Prostate gland (tissue), 2 donors: ENCODE data around the gene ARL2.

ENCODE experiments used
- CTCF ChIP-seq, 4 experiments: fragments of 200-600 bp in 2 of 4; fragments of 450-650 bp in 2 of 4; sonication (generic) in 2 of 4; IDR thresholded peaks; 1 replicate in 3 of 4; 2 replicates in 1 of 4; pipeline ENCODE4 v1.5.1; 2016 to 2019; ENCODE audit warnings: antibody characterized with exemption in 4 of 4, mild to moderate bottlenecking in 2 of 4, moderate library complexity in 2 of 4
- POLR2A ChIP-seq: fragments of 450-650 bp; IDR thresholded peaks from one replicate; pipeline ENCODE4 v1.6.1; 2016; ENCODE audit warnings: antibody characterized with exemption, mild to moderate bottlenecking

GRCh38 chr11:65069217-65069616 is 55.3 kb downstream of the ARL2 start:
- TF ChIP-seq CTCF (IDR thresholded peaks at IDR 0.05) (no peak), POLR2A (no peak)
